Endothelial cell of umbilical vein (primary cell): ENCODE results near the gene EXD2. TPM values are rescaled to one million over a fixed set of nuclear protein-coding genes. Genes with fewer than 3 reads are reported as not detected.

Experiments used
- BruUV-seq: library from RNA; stranded (reverse); fragments of 400-500 nt; replicated peaks from 2 replicates; lab custom pipeline; 2021; lab: Mats Ljungman, UMichigan
- CTCF ChIA-PET: fragments of 300-600, 350-600 bp; sonication (Branson Sonifier 250); formaldehyde crosslinking; loops from one replicate; lab custom pipeline; 2021; ENCODE audit warnings: antibody characterized with exemption, inconsistent platforms; lab: Charles Lee
- POLR2A ChIA-PET: fragments of 300-600, 350-600 bp; sonication (Branson Sonifier 250); formaldehyde crosslinking; loops from one replicate; lab custom pipeline; 2021; ENCODE audit warnings: antibody characterized with exemption, inconsistent platforms; lab: Charles Lee
- DNase-seq: peaks from one replicate; pipeline ENCODE4 v3.0.0-alpha.2; 2011; ENCODE audit warnings: low read depth, low spot score
- FAIRE-seq: peaks from 2 replicates; lab custom pipeline; 2011; peaks lifted over from hg19 to GRCh38; lab: Jason Lieb, UNC
- H2AFZ ChIP-seq: 2 replicates; pipeline ENCODE4 v1.6.0; 2012; ENCODE audit warnings: low read depth, low read length, control low read depth, inconsistent platforms
- H3K27ac ChIP-seq: 2 replicates; pipeline ENCODE4 v1.5.1; 2011; ENCODE audit warnings: low read depth, mild to moderate bottlenecking, control low read depth, low read length, moderate library complexity; ENCODE audit not compliant: insufficient read depth
- H3K27me3 ChIP-seq, 2 experiments: 2 replicates each; pipeline versions ENCODE4 v1.6.0 to v1.6.1; 2011; ENCODE audit warnings: low read length in 2 of 2, mixed read lengths in 1 of 2; ENCODE audit not compliant: control insufficient read depth in 2 of 2, insufficient read depth in 2 of 2
- H3K36me3 ChIP-seq, 2 experiments: 2 replicates in 1 of 2; 3 replicates in 1 of 2; pipeline ENCODE4 v1.5.1; 2011; ENCODE audit warnings: low read length in 2 of 2, mild to moderate bottlenecking in 1 of 2, moderate library complexity in 1 of 2; ENCODE audit not compliant: control insufficient read depth in 2 of 2, insufficient read depth in 2 of 2; ENCODE audit errors: extremely low read depth in 1 of 2
- H3K4me1 ChIP-seq: 3 replicates; pipeline ENCODE4 v1.5.1; 2011; ENCODE audit warnings: mild to moderate bottlenecking, low read length; ENCODE audit not compliant: control insufficient read depth, insufficient read depth; ENCODE audit errors: extremely low read depth
- H3K4me2 ChIP-seq: 2 replicates; pipeline ENCODE4 v1.6.1; 2011; ENCODE audit warnings: low read length, control low read depth, mixed read lengths; ENCODE audit not compliant: insufficient read depth
- H3K4me3 ChIP-seq, 3 experiments: fragments of 200-600 bp in 1 of 3; sonication (generic), shearing (Covaris generic) in 1 of 3; replicated peaks in 1 of 3; 2 replicates each; pipeline ENCODE4 v1.5.1; 2011 to 2016; ENCODE audit warnings: control low read depth in 3 of 3, low read length in 3 of 3, mild to moderate bottlenecking in 2 of 3, inconsistent platforms in 1 of 3, low read depth in 1 of 3, moderate library complexity in 1 of 3; ENCODE audit not compliant: insufficient read depth in 1 of 3
- H3K79me2 ChIP-seq: 2 replicates; pipeline ENCODE4 v1.6.0; 2012; ENCODE audit warnings: low read length, inconsistent platforms; ENCODE audit not compliant: control insufficient read depth, insufficient read depth
- H3K9ac ChIP-seq: replicated peaks from 2 replicates; pipeline ENCODE3; 2011; ENCODE audit warnings: low read length, control low read depth; ENCODE audit not compliant: insufficient read depth; ENCODE audit errors: extremely low read depth
- H3K9me1 ChIP-seq: replicated peaks from 3 replicates; pipeline ENCODE4 v1.6.0; 2011; ENCODE audit warnings: mild to moderate bottlenecking, low read length; ENCODE audit not compliant: control insufficient read depth, insufficient read depth; ENCODE audit errors: extremely low read depth
- H3K9me3 ChIP-seq: replicated peaks from 2 replicates; pipeline ENCODE4 v1.5.1; 2012; ENCODE audit warnings: low read length, inconsistent platforms; ENCODE audit not compliant: control insufficient read depth, insufficient read depth
- H4K20me1 ChIP-seq: replicated peaks from 2 replicates; pipeline ENCODE3; 2011; ENCODE audit warnings: mild to moderate bottlenecking, low read length; ENCODE audit not compliant: control insufficient read depth, insufficient read depth; ENCODE audit errors: extremely low read depth
- EZH2 ChIP-seq: IDR thresholded peaks from 2 replicates; pipeline ENCODE4 v1.6.1; 2012; ENCODE audit warnings: borderline replicate concordance, low read depth, mild to moderate bottlenecking, moderate library complexity, low read length, inconsistent platforms; ENCODE audit not compliant: severe bottlenecking
- FOS ChIP-seq: IDR thresholded peaks from 2 replicates; pipeline ENCODE4 v1.6.1; 2011; ENCODE audit warnings: mild to moderate bottlenecking, low read length, moderate library complexity, borderline replicate concordance; ENCODE audit not compliant: insufficient read depth
- GATA2 ChIP-seq: IDR thresholded peaks from 2 replicates; pipeline ENCODE4 v1.7.0; 2011; ENCODE audit warnings: low read depth, mild to moderate bottlenecking, moderate library complexity, mixed read lengths, low read length; ENCODE audit not compliant: insufficient read length, insufficient read depth
- JUN ChIP-seq: IDR thresholded peaks from 2 replicates; pipeline ENCODE4 v1.6.1; 2011; ENCODE audit warnings: borderline replicate concordance, low read depth; ENCODE audit not compliant: insufficient read length, insufficient read depth
- MYC ChIP-seq: IDR thresholded peaks from one replicate; pipeline ENCODE4 v1.6.1; 2011; ENCODE audit warnings: mild to moderate bottlenecking, low read depth, low read length
- POLR2A ChIP-seq: IDR thresholded peaks from 2 replicates; pipeline ENCODE4 v1.6.1; 2012; ENCODE audit warnings: low read depth, mild to moderate bottlenecking, control low read depth, low read length
- POLR2AphosphoS5 ChIP-seq: IDR thresholded peaks from 2 replicates; pipeline ENCODE4 v1.6.1; 2012; ENCODE audit warnings: low read depth, mild to moderate bottlenecking, control low read depth, low read length, moderate library complexity; ENCODE audit not compliant: insufficient read depth
- dilution Hi-C: fragments of 300-500 bp; cut with MboI; formaldehyde crosslinking; loops from one replicate; pipeline ENCODE4 v1.15.0; 2019; ENCODE audit warnings: low sequenced_read_pairs; ENCODE audit not compliant: extremely low pct_ligation_motif_present
- intact Hi-C: fragments of 100-400 bp; cut with micrococcal nuclease; formaldehyde crosslinking; loops from one replicate; pipeline ENCODE4 v1.10.0; 2022
- polyA plus RNA-seq, 4 experiments: library from polyadenylated mRNA; depleted of rRNA in 3 of 4; stranded (reverse) in 3 of 4; unstranded in 1 of 4; fragments of >200 nt; gene quantifications; 2 replicates each; pipeline versions ENCODE4 v1.2.1 to v1.2.3, GENCODE V29; 2011 to 2012; ENCODE audit warnings: missing spikeins in 1 of 4
- total RNA-seq: library from RNA; stranded (reverse); gene quantifications from 2 replicates; pipeline ENCODE4 v1.2.3, GENCODE V29; 2021
- TF ChIP-seq, protein P1 (sequence below), 2 donors: IDR thresholded peaks; 1 replicate in 1 of 2; 2 replicates in 1 of 2; pipeline ENCODE4 v1.5.1; 2011; ENCODE audit warnings: low read length in 2 of 2, mild to moderate bottlenecking in 2 of 2, moderate library complexity in 2 of 2, control low read depth in 1 of 2, inconsistent platforms in 1 of 2, low read depth in 1 of 2; ENCODE audit not compliant: insufficient read depth in 1 of 2; ENCODE audit errors: extremely low read depth in 1 of 2
- TF ChIP-seq, protein P2 (sequence below): IDR thresholded peaks from 2 replicates; pipeline ENCODE4 v1.6.1; 2011; ENCODE audit not compliant: insufficient read depth, insufficient read length

EXD2 gene
- total and polyA plus RNA-seq, 2 donors (not counting 3 experiments of a cell fraction or from before 2014, with no cell fraction given) = 11.6 to 22.6 TPM

DNA sequence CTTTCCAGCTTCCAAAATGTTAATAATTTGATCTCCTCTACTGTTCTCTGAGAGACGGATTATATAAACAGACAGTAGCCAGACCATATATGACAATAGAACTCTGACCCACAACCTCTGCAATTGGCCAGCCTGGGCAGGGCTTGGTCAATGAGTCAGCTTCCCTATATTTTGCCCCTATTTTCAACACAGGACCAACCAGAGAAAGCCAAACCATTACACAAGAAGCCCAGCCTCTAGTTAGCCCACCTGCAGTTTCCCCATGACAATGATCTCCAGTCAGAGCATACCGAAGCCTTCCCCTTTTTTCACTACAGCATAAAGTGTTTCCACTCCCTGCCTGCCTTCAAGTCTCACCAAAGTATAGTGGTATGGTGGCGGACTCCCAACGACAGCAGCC, 7.6 kb upstream of the EXD2 start:
- Histone ChIP-seq H3K36me3 (no peaks in the 10 kb centered on the region), H3K27me3 (peaks cover 2% of the 10 kb centered on the region in 2 experiments), H3K4me1 (no peaks in the 10 kb centered on the region), H3K27ac (no peak overlapping the region), H4K20me1 (no peaks in the 10 kb centered on the region), H3K9ac (no peak overlapping the region), H3K4me2 (no peak overlapping the region), H3K79me2 (no peaks in the 10 kb centered on the region), H3K9me3 (no peaks in the 10 kb centered on the region), H3K4me3 (no peak overlapping the region), H2AFZ (no peak overlapping the region), H3K9me1 (no peaks in the 10 kb centered on the region)
- TF ChIP-seq JUN (no peak), EZH2 (no peak), POLR2AphosphoS5 (no peak), POLR2A (no peak), MYC (no peak)
- TF ChIP-seq, protein P1, sequence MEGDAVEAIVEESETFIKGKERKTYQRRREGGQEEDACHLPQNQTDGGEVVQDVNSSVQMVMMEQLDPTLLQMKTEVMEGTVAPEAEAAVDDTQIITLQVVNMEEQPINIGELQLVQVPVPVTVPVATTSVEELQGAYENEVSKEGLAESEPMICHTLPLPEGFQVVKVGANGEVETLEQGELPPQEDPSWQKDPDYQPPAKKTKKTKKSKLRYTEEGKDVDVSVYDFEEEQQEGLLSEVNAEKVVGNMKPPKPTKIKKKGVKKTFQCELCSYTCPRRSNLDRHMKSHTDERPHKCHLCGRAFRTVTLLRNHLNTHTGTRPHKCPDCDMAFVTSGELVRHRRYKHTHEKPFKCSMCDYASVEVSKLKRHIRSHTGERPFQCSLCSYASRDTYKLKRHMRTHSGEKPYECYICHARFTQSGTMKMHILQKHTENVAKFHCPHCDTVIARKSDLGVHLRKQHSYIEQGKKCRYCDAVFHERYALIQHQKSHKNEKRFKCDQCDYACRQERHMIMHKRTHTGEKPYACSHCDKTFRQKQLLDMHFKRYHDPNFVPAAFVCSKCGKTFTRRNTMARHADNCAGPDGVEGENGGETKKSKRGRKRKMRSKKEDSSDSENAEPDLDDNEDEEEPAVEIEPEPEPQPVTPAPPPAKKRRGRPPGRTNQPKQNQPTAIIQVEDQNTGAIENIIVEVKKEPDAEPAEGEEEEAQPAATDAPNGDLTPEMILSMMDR (IDR thresholded peaks at IDR 0.05; ENCODE audit: extremely low read depth in 1 of 2, insufficient read depth in 1 of 2, low read depth in 1 of 2, low read length in 2 of 2) = no peak
- no TSS peak for BruUV-seq
- POLR2A ChIA-PET = no interaction called here
- intact Hi-C loops = no loop called here
- CTCF ChIA-PET = interaction anchor here (0.8 to 1.4 kb wide), 3 partner anchors 51 to 59 kb away, joined by 3 to 4 read pairs (median 4); no protein-coding TSS in a partner anchor
- dilution Hi-C loops = no loop called here
- FAIRE-seq = no peak
- no peak for DNase-seq

DNA sequence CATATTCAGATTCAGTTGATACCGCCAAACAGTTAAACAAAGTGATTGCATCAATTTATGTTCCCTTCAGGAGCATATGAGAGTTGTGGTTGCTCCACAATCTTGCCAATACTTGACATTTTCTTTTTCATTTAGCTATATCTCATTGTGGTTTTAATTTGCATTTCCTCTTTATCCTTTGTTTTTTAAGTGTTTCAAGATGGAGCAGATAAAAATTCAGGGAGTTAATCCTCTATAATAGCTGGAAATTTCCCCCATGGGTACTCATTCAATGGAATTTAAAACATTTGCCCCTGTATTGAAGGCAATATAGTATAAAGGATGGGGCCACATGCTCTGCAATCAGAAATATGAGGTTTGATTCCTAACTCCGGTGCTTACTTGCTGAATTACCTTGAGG, 1.1 kb upstream of the EXD2 start:
- no peak for DNase-seq
- Histone ChIP-seq H3K9ac (no peak overlapping the region), H3K4me1 (peaks cover 7% of the 10 kb centered on the region), H2AFZ (no peak overlapping the region), H3K27ac (no peak overlapping the region), H4K20me1 (no peaks in the 10 kb centered on the region), H3K79me2 (no peaks in the 10 kb centered on the region), H3K4me3 (no peak overlapping the region), H3K27me3 (no peaks in the 10 kb centered on the region), H3K9me3 (no peaks in the 10 kb centered on the region), H3K4me2 (no peak overlapping the region), H3K36me3 (no peaks in the 10 kb centered on the region), H3K9me1 (no peaks in the 10 kb centered on the region)
- BruUV-seq = no TSS peak
- TF ChIP-seq POLR2AphosphoS5 (no peak), POLR2A (no peak), EZH2 (no peak), FOS (no peak), GATA2 (no peak), MYC (no peak)
- TF ChIP-seq, protein P2, sequence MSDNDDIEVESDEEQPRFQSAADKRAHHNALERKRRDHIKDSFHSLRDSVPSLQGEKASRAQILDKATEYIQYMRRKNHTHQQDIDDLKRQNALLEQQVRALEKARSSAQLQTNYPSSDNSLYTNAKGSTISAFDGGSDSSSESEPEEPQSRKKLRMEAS = no peak
- TF ChIP-seq, protein P1 (IDR thresholded peaks at IDR 0.05; ENCODE audit: extremely low read depth in 1 of 2, insufficient read depth in 1 of 2, low read depth in 1 of 2, low read length in 2 of 2) = no peak
- CTCF ChIA-PET = interaction anchor here (3.6 kb wide), 1 partner anchor 61 kb away, joined by 23 read pairs; no protein-coding TSS in a partner anchor
- dilution Hi-C loops (no loop called here), intact Hi-C loops (no loop called here)
- POLR2A ChIA-PET = no interaction called here
- FAIRE-seq = no peak
